ENCODE measurements around the gene LAMA2. TPM values are rescaled to one million over a fixed set of nuclear protein-coding genes. Genes with fewer than 3 reads are reported as not detected.

Gene LAMA2
- total RNA-seq, 1 experiment from 2014 or later: 17.6 TPM

DNA sequence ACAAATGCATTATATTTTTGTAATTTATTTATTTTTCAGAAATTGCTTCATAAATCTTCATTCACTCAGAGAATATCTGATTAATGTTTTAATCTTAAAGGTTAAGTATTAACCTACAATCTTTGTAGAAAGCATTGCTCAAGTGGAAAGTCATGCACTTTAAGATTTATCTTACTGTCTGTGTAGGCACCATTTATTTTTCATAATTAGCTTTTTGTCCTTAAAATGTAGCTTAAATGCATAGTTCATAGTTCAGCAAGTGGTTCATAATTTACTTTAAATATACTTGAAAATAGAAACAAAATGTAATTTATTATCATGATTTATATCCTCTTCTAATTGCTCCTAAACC is 397.3 kb downstream of the LAMA2 start:
- DNase-seq: no peak
- H3K36me3 ChIP-seq: no peaks in the 10 kb centered on the region
- H3K4me3 ChIP-seq: no peak overlapping the region

DNA sequence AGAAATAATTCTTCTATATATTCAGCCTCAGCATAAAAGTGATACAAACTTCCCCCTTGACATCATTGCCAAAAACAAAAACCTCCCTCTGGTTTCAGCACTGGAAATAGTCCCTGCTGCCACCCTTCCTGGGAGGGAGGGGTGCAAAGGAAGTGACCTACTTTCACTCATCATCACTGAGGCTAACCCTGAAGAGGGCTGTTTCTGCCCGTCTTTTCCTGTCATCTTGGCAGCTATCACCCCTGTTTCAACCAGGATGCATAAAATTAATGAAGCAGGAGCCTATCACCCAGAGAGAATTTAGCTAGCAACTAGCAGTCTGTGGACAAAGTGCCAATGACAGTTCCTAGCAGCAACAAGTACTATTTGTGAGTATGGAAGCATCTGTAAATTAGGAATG is 397.8 kb downstream of the LAMA2 start:
- peak; percentile 22 to 49 for DNase-seq
- H3K36me3 ChIP-seq: no peaks in the 10 kb centered on the region
- H3K9me3 ChIP-seq (replicated peaks): no peaks in the 10 kb centered on the region
- H3K27me3 ChIP-seq: no peaks in the 10 kb centered on the region
- H3K4me3 ChIP-seq: no peak overlapping the region
- peaks cover 22% of the 10 kb centered on the region for H3K4me1 ChIP-seq
- no peak overlapping the region for H3K27ac ChIP-seq

More for the DNA sequence above, 397.3 kb downstream of the LAMA2 start:
- Histone ChIP-seq H3K27ac (no peak overlapping the region), H3K27me3 (no peaks in the 10 kb centered on the region), H3K4me1 (peaks cover 22% of the 10 kb centered on the region), H3K9me3 (replicated peaks) (no peaks in the 10 kb centered on the region)

DNA sequence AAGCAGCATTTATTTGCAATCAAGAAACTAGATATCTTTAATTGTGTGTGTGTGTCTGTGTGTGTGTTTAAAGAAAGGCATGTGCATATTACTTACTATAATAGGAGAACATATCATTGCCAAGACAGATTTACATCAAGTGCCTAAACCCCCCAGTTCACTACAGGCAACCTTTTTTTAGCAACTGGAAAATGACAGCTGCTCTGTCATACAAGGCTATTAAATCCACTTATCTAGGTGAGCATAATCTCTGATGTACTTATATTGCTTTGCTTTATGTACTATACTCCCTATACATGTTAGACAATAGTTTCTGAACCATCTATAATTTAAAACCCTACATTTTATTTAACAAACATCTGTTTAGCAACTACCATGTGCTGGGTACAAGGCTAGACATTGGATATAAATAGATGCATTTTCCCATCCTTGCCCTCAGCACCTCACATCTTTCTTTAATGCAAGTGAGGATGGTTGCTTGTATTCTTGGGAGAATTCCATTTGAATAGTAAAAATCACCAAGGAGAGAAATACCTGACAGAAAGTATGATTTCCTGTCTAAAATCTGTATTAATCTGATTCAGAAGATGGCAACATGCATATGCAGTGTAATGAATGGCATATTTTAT is 398.3 kb downstream of the LAMA2 start:
- peaks cover 21% of the 10 kb centered on the region for H3K4me1 ChIP-seq
- DNase-seq: peak in 1 of 2 experiments; percentile 39

DNA sequence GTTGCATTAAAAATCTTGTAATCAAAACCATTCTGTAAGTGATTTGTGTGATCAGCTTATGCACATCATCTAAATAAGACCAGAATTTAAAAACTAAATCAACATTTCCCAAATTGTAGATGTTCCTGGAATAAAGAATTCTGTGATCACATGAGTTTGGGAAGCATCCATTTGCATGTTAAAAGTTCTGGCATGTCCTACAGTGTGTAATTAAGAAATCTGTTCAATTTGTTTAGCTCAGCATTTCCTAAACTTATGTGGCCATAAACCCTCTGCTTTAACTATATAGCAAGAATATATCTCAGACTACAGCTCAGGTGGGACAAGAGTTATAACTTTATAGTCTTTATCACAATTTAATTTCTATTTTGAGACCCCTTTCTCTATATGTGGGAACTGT is 399.1 kb downstream of the LAMA2 start:
- no peaks in the 10 kb centered on the region for H3K27me3 ChIP-seq
- peaks cover 15% of the 10 kb centered on the region for H3K4me1 ChIP-seq
- H3K27ac ChIP-seq: no peak overlapping the region
- H3K4me3 ChIP-seq: no peak overlapping the region
- no peaks in the 10 kb centered on the region for H3K9me3 ChIP-seq (replicated peaks)
- no peak for DNase-seq
- no peaks in the 10 kb centered on the region for H3K36me3 ChIP-seq

More for the DNA sequence above, 398.3 kb downstream of the LAMA2 start:
- Histone ChIP-seq H3K27ac (no peak overlapping the region), H3K27me3 (no peaks in the 10 kb centered on the region), H3K36me3 (no peaks in the 10 kb centered on the region), H3K9me3 (replicated peaks) (no peaks in the 10 kb centered on the region), H3K4me3 (no peak overlapping the region)

DNA sequence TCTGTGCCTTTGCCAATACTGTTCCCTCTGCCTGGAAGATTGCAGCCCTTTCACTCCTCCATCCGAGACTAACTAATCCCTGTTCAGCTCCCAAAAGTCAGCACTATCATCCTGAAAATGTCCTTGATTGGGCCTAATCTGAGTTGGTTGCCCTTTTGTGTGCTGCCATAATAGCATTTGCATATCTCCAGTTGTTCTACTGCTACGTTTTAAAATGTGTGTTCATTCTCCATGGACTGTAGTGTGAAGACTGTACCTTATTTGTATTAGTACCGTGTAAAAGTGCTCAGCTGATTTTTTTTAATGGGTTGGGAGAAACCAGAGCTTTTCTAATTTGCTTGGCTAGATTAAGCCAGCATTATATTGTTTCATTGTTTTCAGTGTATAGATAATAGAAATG is 401.3 kb downstream of the LAMA2 start:
- H3K36me3 ChIP-seq: no peaks in the 10 kb centered on the region
- peaks cover 10% of the 10 kb centered on the region for H3K4me1 ChIP-seq
- no peaks in the 10 kb centered on the region for H3K27me3 ChIP-seq
- H3K9me3 ChIP-seq (replicated peaks): no peaks in the 10 kb centered on the region
- H3K27ac ChIP-seq: no peak overlapping the region
- no peak for DNase-seq
- no peak overlapping the region for H3K4me3 ChIP-seq

DNA sequence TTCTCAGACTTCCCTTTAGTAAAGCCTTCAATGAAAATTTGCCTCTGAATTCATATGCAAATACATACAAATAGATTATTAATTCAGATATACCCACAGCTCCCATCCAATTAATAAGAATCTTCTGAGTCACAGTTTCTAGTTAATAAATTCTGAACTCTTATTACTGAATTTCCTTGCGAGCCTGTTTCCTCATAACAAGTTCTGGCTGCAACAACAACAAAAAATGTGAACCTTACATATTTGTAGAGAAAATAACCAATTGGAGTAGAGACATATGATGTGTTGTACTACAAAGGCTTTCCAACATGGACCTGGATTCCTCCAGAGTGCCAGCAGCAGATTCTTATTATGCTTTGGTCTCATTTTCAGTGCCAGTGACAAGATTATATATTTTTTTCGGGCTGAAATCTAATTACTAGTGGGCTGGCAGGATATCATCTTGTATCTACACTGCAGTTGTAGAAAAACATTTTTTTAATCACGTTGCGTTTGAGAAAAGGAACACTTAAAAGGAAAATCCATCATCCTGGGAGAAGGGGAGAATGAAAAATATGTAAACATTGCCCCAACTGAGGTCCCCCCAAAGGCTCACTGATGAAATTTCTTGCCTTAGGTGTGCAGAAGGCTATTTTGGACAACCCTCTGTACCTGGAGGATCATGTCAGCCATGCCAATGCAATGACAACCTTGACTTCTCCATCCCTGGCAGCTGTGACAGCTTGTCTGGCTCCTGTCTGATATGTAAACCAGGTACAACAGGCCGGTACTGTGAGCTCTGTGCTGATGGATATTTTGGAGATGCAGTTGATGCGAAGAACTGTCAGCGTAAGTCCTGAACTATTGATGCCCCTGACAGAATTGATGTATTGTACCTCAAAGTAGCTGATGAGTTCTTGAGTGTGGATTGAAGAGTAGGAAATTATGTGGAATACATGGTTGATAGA is 404.6 kb downstream of the LAMA2 start:
- Histone ChIP-seq H3K27me3 (no peaks in the 10 kb centered on the region), H3K27ac (no peak overlapping the region), H3K4me1 (no peaks in the 10 kb centered on the region), H3K9me3 (replicated peaks) (no peaks in the 10 kb centered on the region), H3K4me3 (no peak overlapping the region), H3K36me3 (no peaks in the 10 kb centered on the region)
- no peak for DNase-seq

DNA sequence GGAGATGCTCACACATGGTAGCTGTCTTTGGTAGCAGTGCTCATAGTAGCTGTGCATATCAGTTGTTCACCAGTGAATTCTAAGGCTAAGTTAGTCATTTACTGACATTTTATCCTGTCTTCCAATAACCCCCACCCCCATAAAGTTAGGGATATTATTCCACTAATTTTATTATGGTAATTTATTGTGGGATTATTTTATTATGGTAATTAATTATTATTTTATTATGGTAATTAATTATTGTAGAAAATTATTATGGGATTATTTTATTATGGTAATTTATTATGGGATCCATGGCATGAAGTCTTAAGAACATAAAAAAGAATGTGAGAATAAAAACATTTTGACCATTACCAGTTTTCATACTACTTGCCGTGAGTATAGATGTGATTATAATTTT is 406.5 kb downstream of the LAMA2 start:
- Histone ChIP-seq H3K27ac (no peak overlapping the region), H3K9me3 (replicated peaks) (no peaks in the 10 kb centered on the region), H3K4me3 (no peak overlapping the region), H3K27me3 (no peaks in the 10 kb centered on the region), H3K4me1 (no peaks in the 10 kb centered on the region), H3K36me3 (no peaks in the 10 kb centered on the region)
- DNase-seq: no peak

DNA sequence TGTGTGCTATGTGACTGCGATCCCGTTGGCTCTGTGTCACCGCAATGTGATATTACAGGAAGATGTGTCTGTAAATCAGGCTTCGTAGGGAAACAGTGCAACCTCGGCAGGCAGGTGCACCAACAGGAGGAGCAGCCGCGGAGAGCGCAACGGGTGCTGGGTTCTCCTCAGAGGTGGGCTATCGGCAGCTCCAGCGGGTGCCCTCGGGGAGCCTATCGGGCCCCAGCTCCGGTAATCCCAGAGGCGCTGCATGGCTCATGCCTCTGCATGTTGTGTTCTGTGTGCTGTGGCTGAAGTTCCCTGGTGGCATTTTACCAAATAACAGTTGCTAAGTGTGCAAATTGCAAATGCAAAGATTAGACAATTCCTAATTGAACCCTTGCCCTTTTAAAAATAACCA is 409.9 kb downstream of the LAMA2 start:
- Histone ChIP-seq H3K36me3 (no peaks in the 10 kb centered on the region), H3K27ac (no peak overlapping the region), H3K4me1 (no peaks in the 10 kb centered on the region), H3K27me3 (no peaks in the 10 kb centered on the region), H3K4me3 (no peak overlapping the region), H3K9me3 (replicated peaks) (no peaks in the 10 kb centered on the region)
- no peak for DNase-seq

DNA sequence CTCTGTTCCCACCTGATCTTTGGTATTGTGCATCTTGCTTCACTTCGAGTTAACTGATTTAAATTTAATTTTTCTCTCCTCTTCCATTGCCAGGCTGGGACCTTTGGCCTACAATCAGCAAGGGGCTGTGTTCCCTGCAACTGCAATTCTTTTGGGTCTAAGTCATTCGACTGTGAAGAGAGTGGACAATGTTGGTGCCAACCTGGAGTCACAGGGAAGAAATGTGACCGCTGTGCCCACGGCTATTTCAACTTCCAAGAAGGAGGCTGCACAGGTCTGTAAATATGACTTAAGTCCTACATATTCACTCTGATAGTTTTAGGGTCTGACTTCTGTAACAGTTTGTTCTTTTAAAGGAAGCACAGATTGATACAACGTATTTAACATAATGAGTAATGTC is 414.7 kb downstream of the LAMA2 start:
- Histone ChIP-seq H3K27ac (no peak overlapping the region), H3K9me3 (replicated peaks) (no peaks in the 10 kb centered on the region), H3K4me1 (no peaks in the 10 kb centered on the region), H3K4me3 (no peak overlapping the region), H3K27me3 (no peaks in the 10 kb centered on the region), H3K36me3 (no peaks in the 10 kb centered on the region)
- no peak for DNase-seq

DNA sequence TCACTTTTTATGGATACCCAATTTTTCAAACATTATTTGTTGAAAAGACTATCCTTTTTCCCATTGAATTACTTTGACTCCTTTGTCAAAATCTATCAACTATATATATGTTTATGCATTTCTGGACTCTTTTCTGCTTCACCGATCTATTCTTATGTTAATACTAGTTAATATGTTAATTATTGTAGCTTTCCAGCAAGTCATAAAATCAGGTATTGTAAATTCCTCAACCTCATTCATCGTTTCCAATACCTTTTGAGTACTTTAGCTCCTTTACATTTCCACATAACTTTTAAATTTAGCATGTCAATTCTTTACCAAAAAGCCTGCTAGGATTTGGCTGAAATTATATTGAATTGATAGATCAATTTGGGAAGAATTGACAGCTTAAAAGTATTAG is 419.7 kb downstream of the LAMA2 start:
- Histone ChIP-seq H3K36me3 (no peaks in the 10 kb centered on the region), H3K9me3 (replicated peaks) (no peaks in the 10 kb centered on the region), H3K4me3 (no peak overlapping the region), H3K27ac (no peak overlapping the region), H3K4me1 (no peaks in the 10 kb centered on the region), H3K27me3 (no peaks in the 10 kb centered on the region)
- no peak for DNase-seq

DNA sequence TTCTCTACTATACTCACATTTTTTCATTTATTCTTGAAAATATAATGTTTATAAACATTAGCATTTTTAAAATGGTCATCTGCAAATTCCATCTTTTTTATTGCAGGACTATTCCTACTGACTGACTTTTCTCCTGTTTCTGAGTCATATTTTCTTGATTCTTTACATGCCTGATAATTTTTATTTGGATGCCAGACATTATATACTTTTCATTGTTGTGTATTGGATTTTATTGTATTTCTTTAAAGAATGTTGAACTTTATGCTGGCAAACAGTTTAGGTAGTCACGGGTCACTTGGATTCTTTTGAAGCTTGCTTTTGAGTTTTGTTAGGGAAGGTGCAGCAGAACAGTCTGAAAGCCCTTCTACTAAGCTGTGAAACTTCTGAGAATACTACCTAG is 423.9 kb downstream of the LAMA2 start:
- Histone ChIP-seq H3K27me3 (no peaks in the 10 kb centered on the region), H3K4me3 (no peak overlapping the region), H3K27ac (no peak overlapping the region), H3K9me3 (replicated peaks) (no peaks in the 10 kb centered on the region), H3K36me3 (no peaks in the 10 kb centered on the region), H3K4me1 (no peaks in the 10 kb centered on the region)
- no peak for DNase-seq

DNA sequence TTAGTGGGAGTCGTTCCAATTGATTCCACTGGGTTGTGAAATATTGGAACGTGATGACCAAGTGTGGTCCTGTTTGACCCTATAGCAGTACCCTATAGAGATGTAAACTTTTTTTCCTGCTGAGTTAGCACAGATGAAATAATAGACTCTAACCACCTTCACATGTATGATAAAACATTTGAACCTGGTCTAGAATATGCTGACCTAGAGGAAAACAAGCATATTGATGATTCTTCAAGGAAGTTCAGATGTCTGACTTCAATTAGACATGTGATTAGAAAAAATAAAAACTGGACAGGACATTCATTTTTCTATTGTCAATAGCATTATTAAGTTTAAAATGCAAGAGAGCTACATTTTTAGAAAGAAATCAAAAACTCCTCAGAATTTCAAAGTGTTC is 424.9 kb downstream of the LAMA2 start:
- H3K9me3 ChIP-seq (replicated peaks): no peaks in the 10 kb centered on the region
- no peak for DNase-seq
- no peaks in the 10 kb centered on the region for H3K27me3 ChIP-seq
- H3K4me1 ChIP-seq: no peaks in the 10 kb centered on the region
- no peak overlapping the region for H3K4me3 ChIP-seq
- no peak overlapping the region for H3K27ac ChIP-seq
- no peaks in the 10 kb centered on the region for H3K36me3 ChIP-seq

DNA sequence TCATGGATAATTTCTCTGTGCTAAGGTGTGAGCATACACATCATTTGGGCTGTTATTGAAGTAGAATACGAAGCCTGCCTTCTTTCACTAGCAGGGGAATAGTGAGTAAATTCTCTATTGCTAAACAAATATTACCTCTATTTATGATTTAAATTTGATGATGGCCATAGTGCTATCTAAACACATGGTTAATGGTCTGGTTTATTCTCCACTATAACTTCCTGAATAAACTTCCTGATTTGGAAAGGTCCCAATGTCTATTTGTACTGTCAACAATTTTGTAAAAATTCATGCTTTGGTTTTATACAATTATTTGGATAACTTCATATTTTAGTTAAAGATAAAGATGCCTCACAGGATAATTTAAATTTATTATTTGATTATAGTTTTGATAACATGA is 426.2 kb downstream of the LAMA2 start:
- no peaks in the 10 kb centered on the region for H3K4me1 ChIP-seq
- H3K27ac ChIP-seq: no peak overlapping the region
- H3K4me3 ChIP-seq: no peak overlapping the region
- no peaks in the 10 kb centered on the region for H3K36me3 ChIP-seq
- no peaks in the 10 kb centered on the region for H3K9me3 ChIP-seq (replicated peaks)
- H3K27me3 ChIP-seq: no peaks in the 10 kb centered on the region
- DNase-seq: no peak

DNA sequence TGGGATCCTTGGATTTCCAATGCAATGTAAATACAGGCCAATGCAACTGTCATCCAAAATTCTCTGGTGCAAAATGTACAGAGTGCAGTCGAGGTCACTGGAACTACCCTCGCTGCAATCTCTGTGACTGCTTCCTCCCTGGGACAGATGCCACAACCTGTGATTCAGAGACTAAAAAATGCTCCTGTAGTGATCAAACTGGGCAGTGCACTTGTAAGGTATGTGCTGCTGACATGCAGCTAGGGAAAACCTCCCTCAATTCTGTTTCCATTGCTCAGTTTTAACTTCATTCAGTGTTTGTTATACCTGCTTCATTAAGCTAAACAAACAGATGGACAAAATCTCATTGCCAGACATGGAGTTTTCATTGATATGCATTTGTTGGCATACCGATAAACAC is 429.9 kb downstream of the LAMA2 start:
- Histone ChIP-seq H3K36me3 (no peaks in the 10 kb centered on the region), H3K9me3 (replicated peaks) (no peaks in the 10 kb centered on the region), H3K4me1 (peaks cover 1% of the 10 kb centered on the region; the same call in 1 of the 2 replicates), H3K27me3 (no peaks in the 10 kb centered on the region), H3K27ac (no peak overlapping the region), H3K4me3 (no peak overlapping the region)
- no peak for DNase-seq

DNA sequence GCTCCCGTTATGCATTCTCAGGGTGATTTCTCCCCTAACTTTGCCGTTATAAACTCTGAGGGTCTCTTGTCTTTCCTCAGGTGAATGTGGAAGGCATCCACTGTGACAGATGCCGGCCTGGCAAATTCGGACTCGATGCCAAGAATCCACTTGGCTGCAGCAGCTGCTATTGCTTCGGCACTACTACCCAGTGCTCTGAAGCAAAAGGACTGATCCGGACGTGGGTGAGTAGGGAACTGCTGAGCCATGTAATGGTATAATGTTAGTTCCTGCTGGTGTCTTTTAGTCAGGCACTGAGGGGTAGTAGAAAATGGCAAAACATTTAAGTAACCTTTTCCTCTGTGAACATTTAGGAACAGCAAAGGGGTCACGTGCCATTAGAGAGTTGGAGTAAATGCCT is 431.6 kb downstream of the LAMA2 start:
- H3K27ac ChIP-seq: no peak overlapping the region
- H3K4me1 ChIP-seq: peaks cover 10% of the 10 kb centered on the region; the same call in 1 of the 2 replicates
- DNase-seq: no peak
- no peaks in the 10 kb centered on the region for H3K36me3 ChIP-seq
- H3K4me3 ChIP-seq: no peak overlapping the region
- no peaks in the 10 kb centered on the region for H3K27me3 ChIP-seq
- no peaks in the 10 kb centered on the region for H3K9me3 ChIP-seq (replicated peaks)
